IPS DF 19.7 (cell line): ENCODE results near the gene KXD1.

Experiments
- DNase-seq: peaks from one replicate; pipeline ENCODE4 v3.0.0-alpha.2; 2013; ENCODE audit warnings: low read depth, low spot score

The KXD1 gene

GRCh38 chr19:18613589-18614234 lies 56.0 kb downstream of the KXD1 start:
- no peak for DNase-seq

- no peak for DNase-seq
Measured at GRCh38 chr19:18616023-18616422, 58.4 kb downstream of the KXD1 start.

- no peak for DNase-seq
Measured at GRCh38 chr19:18617562-18617961, 59.9 kb downstream of the KXD1 start.

GRCh38 chr19:18618236-18618635 lies 60.6 kb downstream of the KXD1 start:
- DNase-seq = no peak
